GM18508 (cell line): Measurements from ENCODE around the gene SPECC1L.

Experiments
- ATAC-seq: cut with Tn5 transposase; IDR thresholded peaks from one replicate; pipeline ENCODE4 v1.9.1; 2021; ENCODE audit warnings: moderate number of reproducible peaks; ENCODE audit not compliant: insufficient read depth, unreplicated experiment

SPECC1L gene

DNA sequence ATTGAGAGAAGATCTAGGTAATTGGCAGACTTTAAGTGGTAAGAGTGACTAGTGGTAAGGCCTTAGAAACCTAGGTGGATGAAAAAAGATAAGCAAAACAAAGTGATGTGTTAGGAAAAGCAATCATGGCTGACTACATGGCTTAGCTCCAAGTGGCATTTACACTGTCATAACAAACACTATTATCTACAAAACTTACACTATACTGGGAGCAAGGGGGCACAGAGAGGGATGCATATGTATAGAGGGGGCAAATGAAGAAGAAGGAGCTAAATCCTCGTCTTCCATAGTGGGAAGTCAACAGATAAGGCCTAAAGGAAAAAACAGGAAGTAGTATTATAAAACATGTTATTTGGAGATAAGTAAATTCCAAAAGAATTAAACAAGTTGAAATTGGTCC is 189.3 kb downstream of the SPECC1L start:
- no peak for ATAC-seq

- no peak for ATAC-seq
These were observed 189.9 kb downstream of the SPECC1L start for GRCh38 chr22:24460418-24461089.

DNA sequence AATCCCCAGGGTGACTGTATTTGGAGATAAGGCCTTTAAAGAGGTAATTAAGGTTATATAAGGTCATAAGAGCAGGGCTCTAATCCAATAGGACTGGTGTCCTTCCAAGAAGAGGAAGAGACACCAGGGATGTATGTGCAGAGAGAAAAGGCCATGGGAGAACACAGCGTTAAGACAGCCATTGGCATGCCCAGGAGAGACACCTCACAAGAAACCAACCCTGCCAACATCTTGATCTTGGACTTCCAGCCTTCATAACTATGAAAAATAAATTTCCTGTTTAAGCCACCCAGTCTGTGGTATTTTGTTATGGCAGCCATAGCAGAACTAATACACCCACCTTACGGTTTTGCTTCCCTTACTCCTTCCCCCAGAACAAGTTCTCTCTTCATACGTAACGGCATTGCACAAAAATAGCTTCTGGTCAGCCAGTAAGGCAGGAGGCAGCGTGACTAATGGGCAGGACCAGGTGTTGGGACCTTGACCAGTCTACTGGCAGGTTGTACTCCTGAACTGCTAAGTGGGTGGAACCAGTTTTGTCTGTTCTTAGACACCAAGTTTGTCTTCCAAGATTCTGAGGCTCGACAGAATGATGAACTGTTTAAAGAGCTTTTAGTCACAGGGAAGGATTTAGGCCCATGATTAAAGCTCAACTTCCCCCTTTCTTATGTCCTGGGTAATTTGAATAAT is 192.6 kb downstream of the SPECC1L start:
- no peak for ATAC-seq

DNA sequence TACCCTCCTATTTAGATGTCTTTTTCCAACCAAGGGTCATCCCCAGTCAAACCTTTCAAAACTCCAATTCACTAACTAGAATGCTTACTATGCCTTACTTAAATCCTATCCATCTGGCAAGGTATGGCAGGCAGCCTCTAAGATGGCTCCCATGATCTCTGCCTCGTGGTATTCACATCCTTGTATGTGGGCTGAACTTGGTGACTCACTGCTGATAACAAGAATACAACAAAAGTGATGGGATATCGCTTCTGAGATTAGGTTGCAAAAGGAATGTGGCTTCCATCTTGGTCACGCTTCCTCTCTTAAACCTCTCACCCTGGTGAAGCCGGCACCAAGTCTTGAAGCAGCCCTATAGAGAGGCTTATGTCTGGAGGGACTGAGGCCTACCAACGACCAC is 194.9 kb downstream of the SPECC1L start:
- ATAC-seq = no peak

DNA sequence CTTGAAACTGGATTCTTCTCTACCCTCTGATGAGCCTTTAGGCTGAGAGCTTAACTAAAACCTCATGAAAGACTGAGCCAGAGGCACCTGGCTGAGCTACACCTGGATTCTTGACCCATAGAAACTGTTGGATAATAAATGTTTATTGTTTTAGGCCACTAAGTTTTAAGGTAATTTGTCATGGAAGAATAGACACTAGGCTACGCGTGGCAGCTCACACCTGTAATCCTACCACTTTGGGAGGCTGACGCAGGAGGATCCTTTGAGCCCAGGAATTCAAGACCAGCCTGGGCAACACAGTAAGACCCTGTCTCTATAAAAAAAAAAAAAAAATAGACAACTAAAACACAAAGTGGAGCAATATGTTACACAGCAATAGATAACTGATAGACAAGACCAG is 195.3 kb downstream of the SPECC1L start:
- no peak for ATAC-seq

DNA sequence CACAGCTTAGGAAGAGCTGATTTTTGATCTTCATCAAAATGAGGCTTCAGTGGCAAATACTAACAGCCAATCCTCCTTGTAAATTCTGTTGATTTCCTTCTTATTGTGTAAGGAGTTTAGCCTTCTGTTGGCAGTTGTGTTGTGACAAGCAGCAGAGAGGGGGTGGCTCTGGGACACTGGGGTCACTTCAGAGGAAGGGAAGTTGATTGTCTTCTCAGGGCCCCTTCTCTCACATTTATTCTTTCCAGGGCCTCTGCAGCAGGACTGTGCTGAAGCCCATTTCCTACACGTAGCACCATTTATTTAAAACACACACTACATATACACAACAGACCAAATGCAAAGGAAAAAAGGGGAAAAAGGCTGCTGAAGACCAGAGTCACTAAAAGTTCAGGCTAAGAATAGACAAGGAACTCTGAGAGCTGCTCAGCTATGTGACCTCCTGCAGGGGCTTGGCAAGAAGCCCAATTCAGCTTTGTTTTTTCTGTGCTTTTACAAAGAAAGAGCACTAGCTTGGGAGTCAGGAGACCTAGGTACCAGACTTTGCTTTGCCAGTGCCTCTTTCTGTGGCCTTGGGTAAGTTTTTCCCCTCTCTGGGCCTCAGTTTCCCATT is 196.2 kb downstream of the SPECC1L start:
- no peak for ATAC-seq

- ATAC-seq = no peak
These were observed 196.7 kb downstream of the SPECC1L start for GRCh38 chr22:24467340-24467739.
